ENCODE results near the gene SEC24B.

DNA sequence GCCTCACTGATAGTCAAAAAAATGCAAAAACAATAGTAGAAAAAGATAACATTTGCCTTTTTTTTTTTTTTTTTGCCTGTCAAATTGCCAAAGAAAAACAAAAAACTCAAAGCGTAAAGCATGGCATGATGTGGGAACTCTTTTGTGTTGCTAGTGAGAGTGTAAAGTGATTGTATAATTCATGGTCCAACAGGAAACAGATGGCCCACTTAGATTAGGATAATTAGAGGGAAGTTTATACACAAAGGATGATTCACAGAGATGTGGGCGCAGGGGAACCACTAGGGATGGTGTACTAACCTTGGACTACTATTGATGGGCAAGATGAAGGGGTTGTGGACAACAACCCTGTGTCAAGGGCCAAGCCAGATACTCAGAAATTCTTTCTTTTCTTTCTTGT lies 142.8 kb downstream of the SEC24B start:
- TF ChIP-seq, protein P1, sequence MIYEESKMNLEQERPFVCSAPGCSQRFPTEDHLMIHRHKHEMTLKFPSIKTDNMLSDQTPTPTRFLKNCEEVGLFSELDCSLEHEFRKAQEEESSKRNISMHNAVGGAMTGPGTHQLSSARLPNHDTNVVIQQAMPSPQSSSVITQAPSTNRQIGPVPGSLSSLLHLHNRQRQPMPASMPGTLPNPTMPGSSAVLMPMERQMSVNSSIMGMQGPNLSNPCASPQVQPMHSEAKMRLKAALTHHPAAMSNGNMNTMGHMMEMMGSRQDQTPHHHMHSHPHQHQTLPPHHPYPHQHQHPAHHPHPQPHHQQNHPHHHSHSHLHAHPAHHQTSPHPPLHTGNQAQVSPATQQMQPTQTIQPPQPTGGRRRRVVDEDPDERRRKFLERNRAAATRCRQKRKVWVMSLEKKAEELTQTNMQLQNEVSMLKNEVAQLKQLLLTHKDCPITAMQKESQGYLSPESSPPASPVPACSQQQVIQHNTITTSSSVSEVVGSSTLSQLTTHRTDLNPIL (CRISPR knock-in tag; IDR thresholded peaks at IDR 0.05; ENCODE audit: low read depth) = no peak
- no peak for TF ChIP-seq ZFP3 (CRISPR knock-in tag; IDR thresholded peaks at IDR 0.05)
- TF ChIP-seq OSR1 (CRISPR knock-in tag; IDR thresholded peaks at IDR 0.05) = no peak
- no peak for TF ChIP-seq ARNTL (CRISPR knock-in tag; IDR thresholded peaks at IDR 0.05; ENCODE audit: borderline replicate concordance, low read depth)
- no peak for TF ChIP-seq PPARA (CRISPR knock-in tag; IDR thresholded peaks at IDR 0.05; ENCODE audit: borderline replicate concordance)
- no peak for TF ChIP-seq ZFP30 (CRISPR knock-in tag; IDR thresholded peaks at IDR 0.05)
- TF ChIP-seq RARB (CRISPR knock-in tag; IDR thresholded peaks at IDR 0.05) = no peak
- TF ChIP-seq, protein P2, sequence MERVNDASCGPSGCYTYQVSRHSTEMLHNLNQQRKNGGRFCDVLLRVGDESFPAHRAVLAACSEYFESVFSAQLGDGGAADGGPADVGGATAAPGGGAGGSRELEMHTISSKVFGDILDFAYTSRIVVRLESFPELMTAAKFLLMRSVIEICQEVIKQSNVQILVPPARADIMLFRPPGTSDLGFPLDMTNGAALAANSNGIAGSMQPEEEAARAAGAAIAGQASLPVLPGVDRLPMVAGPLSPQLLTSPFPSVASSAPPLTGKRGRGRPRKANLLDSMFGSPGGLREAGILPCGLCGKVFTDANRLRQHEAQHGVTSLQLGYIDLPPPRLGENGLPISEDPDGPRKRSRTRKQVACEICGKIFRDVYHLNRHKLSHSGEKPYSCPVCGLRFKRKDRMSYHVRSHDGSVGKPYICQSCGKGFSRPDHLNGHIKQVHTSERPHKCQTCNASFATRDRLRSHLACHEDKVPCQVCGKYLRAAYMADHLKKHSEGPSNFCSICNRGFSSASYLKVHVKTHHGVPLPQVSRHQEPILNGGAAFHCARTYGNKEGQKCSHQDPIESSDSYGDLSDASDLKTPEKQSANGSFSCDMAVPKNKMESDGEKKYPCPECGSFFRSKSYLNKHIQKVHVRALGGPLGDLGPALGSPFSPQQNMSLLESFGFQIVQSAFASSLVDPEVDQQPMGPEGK (CRISPR knock-in tag; IDR thresholded peaks at IDR 0.05; ENCODE audit: borderline replicate concordance) = no peak
- no peak for TF ChIP-seq TCF4 (CRISPR knock-in tag; IDR thresholded peaks at IDR 0.05; ENCODE audit: borderline replicate concordance)
